GM12878 (cell line): ENCODE results near the gene HMBS. TPM values are rescaled to one million over a fixed set of nuclear protein-coding genes. Genes with fewer than 3 reads are reported as not detected.

Source experiments
- ATAC-seq: fragments of 200-7000 bp; cut with Tn5 transposase; 3 replicates; pipeline ENCODE4 v1.9.1; 2020; ENCODE audit warnings: mild to moderate bottlenecking, moderate library complexity
- BruUV-seq: library from RNA; stranded (reverse); fragments of 400-500 nt; replicated peaks from 2 replicates; lab custom pipeline; 2021; lab: Mats Ljungman, UMichigan
- CTCF ChIA-PET: fragments of 300-600 bp; sonication (Branson Sonifier 250); formaldehyde crosslinking; extraction: SDS; loops from one replicate; lab custom pipeline; 2021; ENCODE audit warnings: inconsistent platforms; lab: Yijun Ruan, JAX
- POLR2A ChIA-PET: fragments of 350-600 bp; formaldehyde crosslinking; extraction: SDS; loops from one replicate; lab custom pipeline; 2021; ENCODE audit warnings: inconsistent platforms; lab: Charles Lee
- RAD21 ChIA-PET: fragments of 300-600 bp; sonication (Branson Sonifier 250); formaldehyde crosslinking; loops from one replicate; lab custom pipeline; 2023; ENCODE audit warnings: antibody characterized with exemption; ENCODE audit not compliant: unreplicated experiment; lab: Charles Lee
- SMC1A ChIA-PET: fragments of 300-600 bp; sonication (Branson Sonifier 250); formaldehyde crosslinking; loops from one replicate; lab custom pipeline; 2023; ENCODE audit not compliant: unreplicated experiment, uncharacterized antibody; lab: Charles Lee
- DNase-seq: peaks from one replicate; pipeline ENCODE4 v3.0.0-alpha.2; 2011; ENCODE audit warnings: low read depth, low spot score
- FAIRE-seq: peaks from 3 replicates; lab custom pipeline; 2011; peaks lifted over from hg19 to GRCh38; lab: Jason Lieb, UNC
- H2AFZ ChIP-seq: 2 replicates; pipeline ENCODE4 v1.6.0; 2011; ENCODE audit warnings: low read depth, low read length, control low read depth; ENCODE audit not compliant: control insufficient read depth
- H3K27ac ChIP-seq: 2 replicates; pipeline ENCODE4 v1.5.1; 2011; ENCODE audit warnings: control low read depth; ENCODE audit not compliant: control insufficient read depth, insufficient read depth
- H3K27me3 ChIP-seq, 2 experiments: replicated peaks in 1 of 2; 2 replicates each; pipeline versions ENCODE4 v1.6.0 to v1.6.1; 2011; ENCODE audit warnings: low read length in 1 of 2; ENCODE audit not compliant: control insufficient read depth in 2 of 2, insufficient read depth in 2 of 2
- H3K36me3 ChIP-seq, 2 experiments: 2 replicates each; pipeline ENCODE4 v1.5.1; 2011; ENCODE audit warnings: low read length in 1 of 2; ENCODE audit not compliant: control insufficient read depth in 2 of 2, insufficient read depth in 2 of 2
- H3K4me1 ChIP-seq: 2 replicates; pipeline ENCODE4 v1.6.1; 2011; ENCODE audit warnings: mild to moderate bottlenecking, low read length, moderate library complexity, mixed read lengths; ENCODE audit not compliant: control insufficient read depth, insufficient read depth
- H3K4me2 ChIP-seq: 2 replicates; pipeline ENCODE4 v1.6.0; 2011; ENCODE audit warnings: control low read depth; ENCODE audit not compliant: control insufficient read depth, insufficient read depth
- H3K4me3 ChIP-seq: fragments of 200-600 bp; sonication (generic); 2 replicates; pipeline ENCODE4 v1.5.1; 2016
- H3K79me2 ChIP-seq: 2 replicates; pipeline ENCODE4 v1.6.0; 2011; ENCODE audit warnings: low read length; ENCODE audit not compliant: control insufficient read depth, insufficient read depth
- H3K9ac ChIP-seq: 2 replicates; pipeline ENCODE4 v1.8.0; 2011; ENCODE audit warnings: low read length, control low read depth, mixed read lengths; ENCODE audit not compliant: control insufficient read depth, insufficient read depth
- H3K9me3 ChIP-seq: replicated peaks from 3 replicates; pipeline ENCODE4 v1.5.1; 2011; ENCODE audit warnings: mild to moderate bottlenecking, low read length; ENCODE audit not compliant: control insufficient read depth, insufficient read depth
- H4K20me1 ChIP-seq: 2 replicates; pipeline ENCODE4 v1.6.0; 2011; ENCODE audit not compliant: control insufficient read depth, insufficient read depth
- BACH1 ChIP-seq: fragments of 450-650 bp; IDR thresholded peaks from 2 replicates; pipeline ENCODE4 v1.6.1; 2017; ENCODE audit warnings: mild to moderate bottlenecking, borderline replicate concordance
- BCLAF1 ChIP-seq: fragments of 450-650 bp; IDR thresholded peaks from 2 replicates; pipeline ENCODE4 v1.6.1; 2017; ENCODE audit warnings: antibody characterized with exemption, mild to moderate bottlenecking, moderate library complexity
- BHLHE40 ChIP-seq, 2 experiments: fragments of 450-650 bp in 1 of 2; IDR thresholded peaks; 2 replicates each; pipeline ENCODE4 v1.6.1; 2011 to 2017; ENCODE audit warnings: low read depth in 2 of 2, borderline replicate concordance in 1 of 2, improper control_type of control experiment in 1 of 2, low read length in 1 of 2, mild to moderate bottlenecking in 1 of 2
- CHD1 ChIP-seq: IDR thresholded peaks from 2 replicates; pipeline ENCODE4 v1.6.1; 2012; ENCODE audit warnings: low read depth, low read length, improper control_type of control experiment
- CREB1 ChIP-seq: IDR thresholded peaks from 2 replicates; pipeline ENCODE4 v1.6.1; 2012; ENCODE audit warnings: low read depth, mild to moderate bottlenecking, inconsistent platforms
- EGR1 ChIP-seq, 2 experiments: IDR thresholded peaks; 1 replicate in 1 of 2; 2 replicates in 1 of 2; pipeline ENCODE4 v1.6.1; 2011 to 2012; ENCODE audit warnings: low read depth in 2 of 2, low read length in 2 of 2, borderline replicate concordance in 1 of 2, mild to moderate bottlenecking in 1 of 2, moderate library complexity in 1 of 2
- HDAC6 ChIP-seq: fragments of 200-600 bp; sonication (generic); IDR thresholded peaks from one replicate; pipeline ENCODE4 v1.8.0; 2017; ENCODE audit warnings: antibody characterized with exemption; ENCODE audit not compliant: unreplicated experiment
- IRF4 ChIP-seq: IDR thresholded peaks from 2 replicates; pipeline ENCODE4 v1.6.1; 2011; ENCODE audit warnings: low read depth, low read length
- LARP7 ChIP-seq: fragments of 450-650 bp; IDR thresholded peaks from 2 replicates; pipeline ENCODE4 v1.6.1; 2017; ENCODE audit warnings: mild to moderate bottlenecking
- MLLT1 ChIP-seq: fragments of 450-650 bp; IDR thresholded peaks from 2 replicates; pipeline ENCODE4 v1.6.1; 2016; ENCODE audit warnings: mild to moderate bottlenecking
- SMARCA5 ChIP-seq: fragments of 450-650 bp; IDR thresholded peaks from 2 replicates; pipeline ENCODE4 v1.6.1; 2017; ENCODE audit warnings: mild to moderate bottlenecking
- ZNF592 ChIP-seq: fragments of 450-650 bp; IDR thresholded peaks from 2 replicates; pipeline ENCODE4 v1.6.1; 2017; ENCODE audit warnings: mild to moderate bottlenecking, moderate library complexity
- WGBS: methylation state at CpG from one replicate; pipeline ENCODE4 v1.1.6; 2016; ENCODE audit warnings: low lambda C conversion rate; ENCODE audit not compliant: insufficient replicate concordance, insufficient coverage; ENCODE audit errors: missing lambda C conversion rate; 5-methylcytosine and 5-hydroxymethylcytosine counted together
- in situ Hi-C: fragments of 300-500 bp; cut with MboI; formaldehyde crosslinking; loops from 9 replicates; pipeline ENCODE4 v1.14.3; 2018; ENCODE audit warnings: mixed read lengths
- intact Hi-C: fragments of 100-400 bp; cut with micrococcal nuclease; formaldehyde crosslinking; loops from one replicate; pipeline ENCODE4 v1.14.2; 2022; ENCODE audit not compliant: unreplicated experiment
- polyA plus RNA-seq, 11 experiments: library from polyadenylated mRNA; depleted of rRNA in 4 of 11; unstranded in 6 of 11; stranded (reverse) in 5 of 11; fragments of >200 nt; fragmentation: Nextera tagmentation in 4 of 11; fragmentation: Illumina TruSeq in 1 of 11; extraction: Ambion mirVana in 4 of 11; extraction: Trizol in 1 of 11; gene quantifications; 1 replicate in 1 of 11; 2 replicates in 10 of 11; pipeline versions ENCODE4 v1.2.1 to v1.2.3, GENCODE V29; 2011 to 2016; ENCODE audit warnings: inconsistent platforms in 2 of 11, missing spikeins in 2 of 11, low read depth in 1 of 11
- total RNA-seq, 4 experiments: library from RNA; depleted of rRNA in 3 of 4; stranded (reverse); fragments of >200 nt in 3 of 4; fragmentation: Illumina TruSeq in 1 of 4; extraction: Trizol in 1 of 4; gene quantifications; 2 replicates each; pipeline versions ENCODE4 v1.2.1 to v1.2.3, GENCODE V29; 2013 to 2021

Gene HMBS
- total and polyA plus RNA-seq, 10 of the 15 experiments (the other 5 are each of a cell fraction or from before 2014, with no cell fraction given), result 17.7 to 96.7 (median 49.7) TPM

GRCh38 chr11:119093942-119094815 is 9.5 kb downstream of the HMBS start:
- Histone ChIP-seq H3K79me2 (peaks cover 33% of the 10 kb centered on the region), H3K9ac (peak overlapping the region; percentile 88), H3K36me3 (peaks cover 14 to 16% of the 10 kb centered on the region in 2 experiments), H3K27ac (peak overlapping the region; percentile 60), H3K4me1 (peaks cover 21% of the 10 kb centered on the region), H3K27me3 (no peaks in the 10 kb centered on the region), H3K4me2 (peak overlapping the region; percentile 90), H2AFZ (no peak overlapping the region; the same call in 1 of the 2 replicates), H4K20me1 (no peaks in the 10 kb centered on the region), H3K4me3 (peak overlapping the region; percentile 83), H3K9me3 (no peaks in the 10 kb centered on the region)
- SMC1A ChIA-PET, result interaction anchor here (1.2 to 1.8 kb wide), 3 partner anchors 13 to 102 kb away, joined by 3 to 6 read pairs (median 3); partner anchors contain the start of genes C2CD2L and HINFP
- intact Hi-C loops, result loop anchor here (2.0 kb wide), 2 partner anchors 37 to 229 kb away; partner anchors contain the start of gene HYOU1
- ATAC-seq, result peak; percentile 21
- BruUV-seq, result no TSS peak
- CTCF ChIA-PET, result interaction anchor here (0.8 to 2.4 kb wide), 11 partner anchors 8 to 231 kb away, joined by 3 to 11 read pairs (median 3); partner anchors contain the start of genes C2CD2L, HINFP, HMBS and VPS11
- DNase-seq, result no peak
- in situ Hi-C loops, result no loop called here
- WGBS, result under 1% methylated on average over 64 of the region's 81 CpGs
- RAD21 ChIA-PET, result interaction anchor here (0.9 to 1.4 kb wide), 5 partner anchors 13 to 244 kb away, joined by 3 to 5 read pairs (median 3); partner anchors contain the start of genes C2CD2L, HINFP and VPS11
- no peak for FAIRE-seq
- POLR2A ChIA-PET, result interaction anchor here (0.5 to 6.8 kb wide), 9 partner anchors 8 to 424 kb away, joined by 3 to 69 read pairs (median 3); partner anchors contain the start of genes C2CD2L, DPAGT1, HMBS and VPS11
- TF ChIP-seq BCLAF1 (peak; percentile 57; the same call in 1 of the 2 replicates), EGR1 (IDR thresholded peaks at IDR 0.05; ENCODE audit: borderline replicate concordance in 1 of 2, low read depth in 2 of 2, low read length in 2 of 2) (peak in 1 of 2 experiments; percentile 58; a peak in 1 of 3 replicates), CHD1 (0 out of 2 replicates have a peak, but pooled peaks have one; percentile 67), MLLT1 (peak; percentile 26; the same call in 1 of the 2 replicates), BHLHE40 (IDR thresholded peaks at IDR 0.05; ENCODE audit: borderline replicate concordance in 1 of 2, low read depth in 2 of 2, low read length in 1 of 2) (0 out of 4 replicates have a peak, but pooled peaks of 1 of the 2 experiments have one; percentile 18), LARP7 (peak; percentile 48), ZNF592 (no peak), SMARCA5 (0 out of 2 replicates have a peak, but pooled peaks have one; percentile 5), CREB1 (0 out of 2 replicates have a peak, but pooled peaks have one; percentile 30), HDAC6 (peak; percentile 43), BACH1 (peak; percentile 57; the same call in 1 of the 2 replicates), IRF4 (no peak)
